ENCODE data around the gene JDP2. TPM values are rescaled to one million over a fixed set of nuclear protein-coding genes. Genes with fewer than 3 reads are reported as not detected.

Gene JDP2
- total and polyA plus RNA-seq, 2 of the 4 experiments (the other 2 are of a cell fraction) = 35.7 to 38.4 TPM

- TF ChIP-seq CTCF (conservative IDR thresholded peaks at IDR 0.05; ENCODE audit: low read depth, low read length) = no peak
- no peak for TF ChIP-seq CEBPB (IDR thresholded peaks at IDR 0.05; ENCODE audit: low read depth, low read length)
Observed at GRCh38 chr14:75484711-75485429, 57.0 kb downstream of the JDP2 start (continued).

- ATAC-seq (ENCODE audit: low read depth) = no peak
- CTCF ChIA-PET = no interaction called here
- BruUV-seq (replicated peaks) = no TSS peak
- TF ChIP-seq CHD1 (IDR thresholded peaks at IDR 0.05; ENCODE audit: low read depth, low read length) (no peak), NFE2L2 (IDR thresholded peaks at IDR 0.05; ENCODE audit: low read depth, low read length) (no peak), CTCF (conservative IDR thresholded peaks at IDR 0.05; ENCODE audit: low read depth, low read length) (no peak), MAZ (IDR thresholded peaks at IDR 0.05; ENCODE audit: borderline replicate concordance, low read depth, low read length) (no peak), POLR2A (IDR thresholded peaks at IDR 0.05; ENCODE audit: low read depth, low read length) (no peak), RAD21 (IDR thresholded peaks at IDR 0.05; ENCODE audit: low read length) (no peak), MAFK (IDR thresholded peaks at IDR 0.05; ENCODE audit: low read depth, low read length) (no peak), BHLHE40 (IDR thresholded peaks at IDR 0.05; ENCODE audit: low read depth, low read length) (no peak), RFX5 (IDR thresholded peaks at IDR 0.05; ENCODE audit: low read depth, low read length) (no peak), FOS (IDR thresholded peaks at IDR 0.05; ENCODE audit: low read depth, low read length) (no peak), RCOR1 (IDR thresholded peaks at IDR 0.05; ENCODE audit: insufficient replicate concordance, low read length) (no peak)
Observed at GRCh38 chr14:75486318-75486717, 58.5 kb downstream of the JDP2 start.

More at GRCh38 chr14:75486318-75486717, 58.5 kb downstream of the JDP2 start:
- in situ Hi-C loops (cut with MboI; ENCODE audit: low sequenced_read_pairs) (loop anchor here (5.0 to 10.0 kb wide), 2 partner anchors 179 to 352 kb away; no protein-coding TSS in a partner anchor), intact Hi-C loops (cut with micrococcal nuclease) (no loop called here), dilution Hi-C loops (cut with HindIII; ENCODE audit: low sequenced_read_pairs, unreplicated experiment) (no loop called here)
- H4K91ac ChIP-seq (ENCODE audit: insufficient read depth, low read depth, low read length) = no peak overlapping the region
- H3K79me1 ChIP-seq (ENCODE audit: low read depth in 1 of 2, low read length in 2 of 2) = no peaks in the 10 kb centered on the region
- no peak overlapping the region for H3K27ac ChIP-seq (ENCODE audit: insufficient read depth, low read length)
- H3K56ac ChIP-seq (ENCODE audit: extremely low read depth, insufficient read depth, low read length) = no peak overlapping the region
- H3K14ac ChIP-seq (replicated peaks; ENCODE audit: low read depth, low read length) = no peak overlapping the region
- H2BK15ac ChIP-seq (ENCODE audit: low read depth, low read length) = no peak overlapping the region
- H2AFZ ChIP-seq (replicated peaks; ENCODE audit: low read length, poor library complexity) = no peak overlapping the region
- no peaks in the 10 kb centered on the region for H3K36me3 ChIP-seq (ENCODE audit: control insufficient read depth, insufficient read depth, low read length)
- H4K8ac ChIP-seq (ENCODE audit: low read depth in 2 of 2, low read length in 2 of 2) = no peak overlapping the region
- no peak overlapping the region for H3K4me2 ChIP-seq (ENCODE audit: low read depth, low read length)
- no peak overlapping the region for H2AK9ac ChIP-seq (replicated peaks; ENCODE audit: low read depth, low read length, poor library complexity)
- H3K18ac ChIP-seq (ENCODE audit: low read depth, low read length) = no peak overlapping the region
- peaks cover 3% of the 10 kb centered on the region; the same call in 1 of the 2 replicates for H3K9me3 ChIP-seq (ENCODE audit: control insufficient read depth, insufficient read depth, low read length)
- WGBS, 2 experiments (ENCODE audit: extremely low coverage in 2 of 2, insufficient read length in 1 of 2) = no CpG with 5 or more reads among the region's 1 CpG
- no peak overlapping the region for H3K4ac ChIP-seq (ENCODE audit: low read depth, low read length)
- no peak overlapping the region for H3K9ac ChIP-seq (ENCODE audit: low read depth, low read length)
- H3K27me3 ChIP-seq (ENCODE audit: control insufficient read depth, insufficient read depth, low read length) = peaks cover 30% of the 10 kb centered on the region
- H4K20me1 ChIP-seq (ENCODE audit: insufficient read depth, low read length) = no peaks in the 10 kb centered on the region
- no peak overlapping the region for H2BK20ac ChIP-seq (ENCODE audit: low read depth, low read length)
- H3K9me1 ChIP-seq (ENCODE audit: insufficient read depth, low read length) = no peaks in the 10 kb centered on the region
- H3K4me1 ChIP-seq (ENCODE audit: control insufficient read depth, insufficient read depth, low read length) = no peaks in the 10 kb centered on the region
- POLR2A ChIA-PET (ENCODE audit: unreplicated experiment) = no interaction called here
- no peak for DNase-seq
- H2AK5ac ChIP-seq (ENCODE audit: low read depth, low read length) = no peak overlapping the region
- no peak overlapping the region for H4K5ac ChIP-seq (ENCODE audit: low read depth, low read length)
- H3K4me3 ChIP-seq (ENCODE audit: insufficient read depth, low read depth, low read length) = no peak overlapping the region
- no peak overlapping the region for H3K23ac ChIP-seq (ENCODE audit: low read depth, low read length)
- H2BK120ac ChIP-seq (ENCODE audit: low read depth, low read length) = no peak overlapping the region
- H2BK5ac ChIP-seq (ENCODE audit: low read depth, low read length, poor library complexity, severe bottlenecking) = no peak overlapping the region
